ENCODE results near the gene RIC1. TPM values are rescaled to one million over a fixed set of nuclear protein-coding genes. Genes with fewer than 3 reads are reported as not detected.

RIC1 gene
- total RNA-seq, 1 experiment from 2014 or later, result 25.5 TPM

DNA sequence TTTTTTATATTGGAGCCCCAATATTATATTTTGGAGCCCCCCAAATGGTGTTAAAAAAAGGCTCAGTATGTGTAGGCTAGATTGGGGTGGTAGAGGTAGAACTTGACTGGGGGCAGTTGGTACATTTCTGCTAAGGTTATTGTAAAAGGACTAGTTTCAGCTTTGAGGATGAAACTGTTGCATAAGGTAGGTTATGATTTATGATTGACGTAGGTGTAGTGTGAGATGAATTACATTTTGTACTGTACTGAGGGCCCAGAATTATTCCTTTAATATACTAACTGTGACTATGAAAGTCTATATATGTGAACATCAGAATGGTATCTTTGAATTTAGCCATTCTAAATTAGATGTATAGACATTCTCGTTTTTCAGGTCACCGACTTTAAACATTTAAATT is 3.6 kb downstream of the RIC1 start:
- H3K9me2 ChIP-seq (ENCODE audit: insufficient read depth), result no peaks in the 10 kb centered on the region
- H3K9ac ChIP-seq (ENCODE audit: low read length), result peak overlapping the region; percentile 4; the same call in 1 of the 2 replicates
- H2AFZ ChIP-seq (ENCODE audit: low read depth, low read length, poor library complexity, severe bottlenecking), result no peak overlapping the region
- DNase-seq (ENCODE audit: low read depth, low spot score) (no peak), ATAC-seq (no peak)
- no peaks in the 10 kb centered on the region for H4K20me1 ChIP-seq (ENCODE audit: insufficient read depth)
- intact Hi-C loops (cut with micrococcal nuclease), result no loop called here
- peak overlapping the region; percentile 87 for H3K4me2 ChIP-seq (ENCODE audit: low read length)
- H3K79me2 ChIP-seq (ENCODE audit: insufficient read depth, low read length), result peaks cover 86% of the 10 kb centered on the region
- H3K36me3 ChIP-seq (ENCODE audit: control insufficient read depth in 1 of 2, insufficient read depth in 2 of 2, low read length in 2 of 2), result peaks cover 0 to 5% of the 10 kb centered on the region in 2 experiments; a peak in 1 of 4 replicates
- no TSS peak for BruUV-seq (replicated peaks)
- ChIA-PET POLR2A (interaction anchor here (1.2 kb wide), 1 partner anchor 69 kb away, joined by 3 read pairs; no protein-coding TSS in a partner anchor), CTCF (interaction anchor here (0.7 kb wide), 1 partner anchor 82 kb away, joined by 3 read pairs; no protein-coding TSS in a partner anchor), RAD21 (ENCODE audit: low non-redundant PET in 1 of 2, low total read pairs in 2 of 2, uncharacterized antibody in 2 of 2, unreplicated experiment in 2 of 2) (no interaction called here)
- H3K27me3 ChIP-seq (ENCODE audit: insufficient read depth, low read length), result no peaks in the 10 kb centered on the region
- H3K4me3 ChIP-seq (replicated peaks in 1 of 2; ENCODE audit: low read depth in 1 of 2, low read length in 2 of 2), result peak overlapping the region in 1 of 2 experiments; percentile 28; a peak in 1 of 4 replicates
- H3K4me1 ChIP-seq (ENCODE audit: control insufficient read depth in 1 of 2, insufficient read depth in 2 of 2, low read length in 2 of 2), result peaks cover 30 to 43% of the 10 kb centered on the region in 2 experiments
- H3K27ac ChIP-seq (ENCODE audit: low read depth, low read length), result peak overlapping the region; percentile 37; the same call in 1 of the 2 replicates
- peaks cover 5 to 7% of the 10 kb centered on the region in 2 experiments; a peak in 3 of 4 replicates for H3K9me3 ChIP-seq (ENCODE audit: control insufficient read depth in 1 of 2, insufficient read depth in 1 of 2, low read depth in 1 of 2, low read length in 2 of 2)
- TF ChIP-seq REST (IDR thresholded peaks at IDR 0.05; ENCODE audit: low read depth), result no peak
- TF ChIP-seq ZFX (IDR thresholded peaks at IDR 0.05), result no peak
- no peak for TF ChIP-seq YY1 (IDR thresholded peaks at IDR 0.05; ENCODE audit: extremely low read depth, insufficient replicate concordance, low read depth, low read length)
- no peak for TF ChIP-seq SP1 (IDR thresholded peaks at IDR 0.05; ENCODE audit: low read depth)
- TF ChIP-seq EZH2 (IDR thresholded peaks at IDR 0.05), result no peak
- TF ChIP-seq ZNF274 (IDR thresholded peaks at IDR 0.05; ENCODE audit: low read depth, low read length), result no peak
- TF ChIP-seq, protein P1, sequence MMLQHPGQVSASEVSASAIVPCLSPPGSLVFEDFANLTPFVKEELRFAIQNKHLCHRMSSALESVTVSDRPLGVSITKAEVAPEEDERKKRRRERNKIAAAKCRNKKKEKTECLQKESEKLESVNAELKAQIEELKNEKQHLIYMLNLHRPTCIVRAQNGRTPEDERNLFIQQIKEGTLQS (IDR thresholded peaks at IDR 0.05), result no peak
- no peak for TF ChIP-seq RAD21 (IDR thresholded peaks at IDR 0.05; ENCODE audit: low read depth)
- TF ChIP-seq ELF1 (IDR thresholded peaks at IDR 0.05; ENCODE audit: borderline replicate concordance, low read depth), result no peak
- no peak for TF ChIP-seq ZBTB33 (IDR thresholded peaks at IDR 0.05; ENCODE audit: extremely low read depth, insufficient replicate concordance, low read length)
- TF ChIP-seq JUND (IDR thresholded peaks at IDR 0.05), result no peak
- TF ChIP-seq, protein P2, sequence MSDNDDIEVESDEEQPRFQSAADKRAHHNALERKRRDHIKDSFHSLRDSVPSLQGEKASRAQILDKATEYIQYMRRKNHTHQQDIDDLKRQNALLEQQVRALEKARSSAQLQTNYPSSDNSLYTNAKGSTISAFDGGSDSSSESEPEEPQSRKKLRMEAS (IDR thresholded peaks at IDR 0.05), result no peak

All from HCT116 (cell line).